Thyroid gland (tissue), 4 donors: ENCODE data around the gene DHX16.

Experiments
- CTCF ChIP-seq, 6 experiments: fragments of 200-600 bp in 3 of 6; fragments of 450-650 bp in 3 of 6; sonication (generic) in 3 of 6; IDR thresholded peaks; one replicate each; pipeline ENCODE4 v1.5.1; 2016 to 2019; ENCODE audit warnings: antibody characterized with exemption in 6 of 6, mild to moderate bottlenecking in 2 of 6, inconsistent platforms in 1 of 6, moderate library complexity in 1 of 6
- POLR2A ChIP-seq, 2 donors: fragments of 450-650 bp; IDR thresholded peaks; one replicate each; pipeline ENCODE4 v1.6.1; 2017; ENCODE audit warnings: antibody characterized with exemption in 2 of 2, mild to moderate bottlenecking in 2 of 2, moderate library complexity in 1 of 2

GRCh38 chr6:30691208-30691847, 18.5 kb upstream of the DHX16 start:
- TF ChIP-seq CTCF (IDR thresholded peaks at IDR 0.05) (no peak), POLR2A (IDR thresholded peaks at IDR 0.05) (no peak)
